ENCODE results near the gene SGK2.

The SGK2 gene

GRCh38 chr20:43536041-43536816 is 22.6 kb upstream of the SGK2 start:
- DNase-seq: no peak

DNA sequence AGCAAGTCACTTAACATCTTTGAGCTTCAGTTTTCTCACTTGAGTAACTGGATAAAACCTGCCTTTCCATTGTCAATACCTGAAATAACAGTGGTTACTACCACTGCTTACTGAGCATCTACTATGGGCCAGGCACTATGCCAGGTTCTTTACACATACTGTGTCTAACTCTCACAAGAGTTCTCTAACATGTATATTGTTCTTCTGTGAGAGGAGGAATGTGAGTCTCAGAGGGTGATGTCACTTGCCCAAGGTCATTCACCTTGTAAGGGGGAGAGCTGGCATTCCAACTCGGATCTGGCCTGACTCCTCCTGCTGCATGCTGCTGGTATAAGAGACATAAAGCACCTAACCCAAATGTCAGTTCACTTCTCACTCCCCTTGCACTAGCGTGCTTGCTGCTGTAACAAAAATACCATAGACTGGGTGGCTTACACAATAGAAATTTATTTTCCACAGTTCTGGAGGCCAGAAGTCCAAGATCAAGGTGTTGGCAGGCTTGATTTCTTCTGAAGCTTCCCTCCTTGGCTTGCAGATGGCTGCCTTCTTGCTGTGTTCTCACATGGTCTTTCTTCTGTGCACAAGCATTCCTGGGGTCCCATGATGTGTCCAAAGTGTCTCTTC is 21.9 kb upstream of the SGK2 start:
- no peak for DNase-seq

DNA sequence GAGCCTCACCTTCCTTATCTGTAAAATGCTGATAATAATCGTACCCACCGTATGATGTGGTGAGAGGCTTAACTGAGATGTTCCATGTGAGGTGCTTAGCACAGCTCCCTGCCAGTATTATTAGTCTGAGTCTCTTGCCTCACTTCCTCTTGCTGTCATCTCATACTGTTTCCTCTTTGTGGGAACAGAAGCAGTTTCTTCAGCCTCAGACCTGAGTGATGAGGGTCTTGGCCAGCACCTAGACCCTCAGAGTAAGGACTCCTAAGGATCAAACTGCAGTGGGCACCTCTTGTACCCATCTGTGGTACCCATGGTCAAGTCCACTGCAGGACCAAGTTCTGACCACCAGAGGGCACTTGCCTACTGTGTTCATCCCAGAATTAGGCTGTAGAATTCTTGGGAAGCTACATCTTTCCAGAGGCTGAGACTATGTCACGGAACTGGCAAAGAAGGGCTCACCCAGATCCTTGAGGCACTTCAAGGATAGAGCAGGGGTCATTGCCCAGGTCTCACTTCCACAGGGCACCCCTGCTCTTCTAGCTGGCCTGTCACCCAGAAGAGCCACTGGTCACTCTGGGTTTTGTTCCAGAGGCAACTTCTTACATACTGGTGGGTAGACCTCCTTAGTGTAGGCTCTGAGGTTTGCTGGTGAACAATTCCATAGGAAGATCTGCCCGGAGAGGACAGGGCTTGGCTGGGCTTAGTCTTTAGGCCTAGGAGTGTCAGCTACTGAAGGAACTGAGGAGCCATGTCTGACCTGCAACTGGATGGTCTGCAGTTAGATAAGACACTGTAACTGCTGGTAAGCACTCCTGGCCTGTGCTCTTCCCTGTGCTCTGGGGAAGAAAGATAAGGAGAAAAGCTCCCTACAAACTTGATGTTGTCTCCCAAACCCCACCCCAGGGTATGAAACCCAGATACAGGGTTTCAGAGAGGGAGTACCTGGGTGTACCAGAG is 20.6 kb upstream of the SGK2 start:
- peak in 49 of 58 donors; percentile 13 to 84 (median 38) for DNase-seq

DNA sequence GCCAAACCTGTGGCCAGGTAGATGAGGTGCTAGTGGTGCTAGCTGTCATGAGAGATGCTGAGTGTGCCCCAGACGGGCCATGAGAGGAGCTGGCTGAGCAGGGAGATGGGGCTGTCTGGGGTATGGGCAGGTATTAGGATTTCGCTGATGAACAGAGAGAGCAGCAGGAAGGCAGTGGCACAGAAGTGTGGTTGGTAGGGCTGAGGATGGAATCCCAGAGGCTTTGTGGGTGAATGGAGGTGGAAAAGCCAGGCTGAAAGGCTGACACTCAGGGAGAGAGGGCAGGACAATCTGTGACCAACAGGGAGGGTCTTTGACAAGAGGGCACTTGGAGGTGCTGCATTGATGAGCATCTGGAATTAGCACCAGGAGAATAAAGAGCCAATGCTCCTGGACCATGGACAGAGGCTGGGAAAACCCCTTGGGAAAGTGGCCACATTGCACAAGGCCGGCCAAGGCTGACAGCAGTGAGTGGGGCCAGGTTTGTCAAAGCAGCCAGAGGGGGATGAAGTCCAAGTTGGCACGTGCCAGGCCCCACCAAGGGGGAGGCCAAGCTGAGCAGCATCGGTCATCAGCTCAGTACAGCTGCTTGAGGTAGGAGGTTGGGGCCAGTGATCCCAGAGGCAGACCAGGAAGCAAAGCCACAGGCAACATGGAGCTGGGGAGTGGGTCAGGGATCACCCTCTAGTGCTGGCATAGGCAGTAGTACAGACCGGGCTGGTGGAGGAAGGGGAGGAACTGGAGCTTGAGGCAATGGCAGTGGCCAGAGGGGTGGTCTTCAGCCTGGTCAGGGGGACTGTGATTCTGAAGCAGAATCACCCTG is 19.7 kb upstream of the SGK2 start:
- peak in 3 of 58 donors; percentile 6 to 14 (median 8) for DNase-seq

- no peak for DNase-seq
These were observed 18.7 kb upstream of the SGK2 start for GRCh38 chr20:43539975-43540672.

GRCh38 chr20:43540673-43541060 is 18.2 kb upstream of the SGK2 start:
- no peak for DNase-seq

GRCh38 chr20:43541214-43541613 is 17.6 kb upstream of the SGK2 start:
- no peak for DNase-seq

- DNase-seq: no peak
These were observed 16.7 kb upstream of the SGK2 start for GRCh38 chr20:43542161-43542560.

GRCh38 chr20:43542674-43543073 is 16.2 kb upstream of the SGK2 start:
- DNase-seq: no peak

- no peak for DNase-seq
These were observed 15.7 kb upstream of the SGK2 start for GRCh38 chr20:43543138-43543537.

DNA sequence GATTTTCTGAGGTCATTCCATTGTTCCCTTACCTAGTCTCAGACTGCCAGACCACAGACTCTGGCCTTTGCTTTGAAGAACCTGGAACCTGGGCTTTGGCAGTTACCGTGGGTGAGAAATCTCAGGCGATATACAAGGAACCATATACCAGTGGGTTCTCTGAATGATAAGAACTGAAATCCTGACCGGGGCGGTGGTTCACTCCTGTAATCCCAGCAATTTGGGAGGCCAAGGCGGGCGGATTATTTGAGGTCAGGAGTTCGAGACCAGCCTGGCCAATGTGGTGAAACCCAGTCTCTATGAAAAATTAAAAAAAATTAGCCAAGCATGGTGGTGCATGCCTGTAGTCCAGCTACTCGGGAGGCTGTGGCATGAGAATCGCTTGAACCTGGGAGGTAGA is 14.3 kb upstream of the SGK2 start:
- DNase-seq: no peak

DNA sequence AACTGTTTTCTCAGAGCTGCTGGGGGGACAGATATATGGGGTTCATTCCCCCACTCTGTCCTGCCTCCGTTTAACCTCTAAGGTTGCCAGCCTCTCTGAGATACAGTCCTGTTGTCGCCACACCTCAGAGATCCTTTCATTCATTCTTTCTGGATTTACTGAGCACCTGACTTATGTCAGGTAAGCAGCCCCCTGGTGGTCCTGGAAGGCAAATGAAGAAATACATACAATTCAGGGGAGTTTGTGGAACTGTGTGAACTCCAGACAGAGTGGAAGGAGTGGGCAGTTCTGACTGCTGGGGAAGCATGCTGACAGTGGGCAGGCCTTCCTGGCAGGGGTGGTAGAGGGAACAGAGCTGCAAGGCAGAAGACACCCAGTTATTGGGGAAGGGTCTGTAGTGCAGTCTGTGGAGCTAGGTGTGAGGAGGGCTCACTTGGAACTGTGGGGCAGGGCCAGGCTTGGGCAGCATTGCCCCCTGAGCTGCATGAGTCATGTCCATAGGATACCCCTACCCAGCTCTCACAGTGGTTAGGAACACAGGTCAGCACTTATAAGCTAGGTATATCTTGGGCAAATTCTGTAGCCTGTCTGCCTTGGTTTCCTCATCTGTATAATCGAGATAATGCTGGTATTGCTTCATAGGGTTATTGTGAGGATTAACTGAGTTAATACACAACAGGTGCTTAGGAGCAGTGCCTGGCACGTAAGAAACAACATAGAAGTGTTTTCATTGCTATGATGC is 12.8 kb upstream of the SGK2 start:
- DNase-seq: no peak

GRCh38 chr20:43548273-43548880 is 10.4 kb upstream of the SGK2 start:
- no peak for DNase-seq

- DNase-seq: no peak
These were observed 9.3 kb upstream of the SGK2 start for GRCh38 chr20:43549416-43550065.

DNA sequence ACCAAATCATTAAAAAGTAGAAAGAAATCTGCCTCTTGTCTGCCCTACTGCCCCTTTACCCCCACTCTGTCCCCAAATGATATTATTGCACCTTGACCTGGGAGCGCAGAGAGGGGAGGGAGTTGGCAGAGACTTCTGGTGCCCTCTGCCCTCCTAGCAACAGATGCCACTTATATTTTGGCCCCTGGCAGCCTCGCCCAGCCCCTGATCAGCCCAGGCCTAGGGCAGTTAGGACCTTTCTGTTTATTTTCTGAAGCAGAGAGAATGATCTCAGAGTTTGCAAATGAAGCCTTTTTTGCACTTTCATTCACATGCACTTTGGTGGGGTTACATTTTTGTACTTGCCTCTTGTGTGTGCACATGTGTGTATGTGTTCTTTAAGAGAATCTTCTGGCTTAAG is 8.4 kb upstream of the SGK2 start:
- no peak for DNase-seq

DNA sequence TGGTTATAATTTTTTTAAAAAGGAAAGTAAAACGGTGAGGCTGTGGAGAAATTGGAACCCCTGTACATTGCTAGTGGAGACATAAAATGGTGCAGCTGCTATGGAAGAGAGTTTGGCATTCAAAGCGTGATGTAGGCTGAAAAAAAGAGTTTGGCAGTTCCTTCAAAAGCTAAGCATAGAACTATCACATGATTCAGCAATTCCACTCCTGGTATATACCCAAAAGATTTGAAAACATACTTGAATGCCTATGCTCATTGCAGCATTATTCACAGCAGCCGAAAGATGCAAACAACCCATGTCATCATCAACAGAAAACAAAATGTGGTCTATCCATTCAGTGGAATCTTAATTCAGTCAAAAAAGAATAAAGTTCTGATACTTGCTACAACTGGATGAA is 4.5 kb upstream of the SGK2 start:
- DNase-seq: no peak

DNA sequence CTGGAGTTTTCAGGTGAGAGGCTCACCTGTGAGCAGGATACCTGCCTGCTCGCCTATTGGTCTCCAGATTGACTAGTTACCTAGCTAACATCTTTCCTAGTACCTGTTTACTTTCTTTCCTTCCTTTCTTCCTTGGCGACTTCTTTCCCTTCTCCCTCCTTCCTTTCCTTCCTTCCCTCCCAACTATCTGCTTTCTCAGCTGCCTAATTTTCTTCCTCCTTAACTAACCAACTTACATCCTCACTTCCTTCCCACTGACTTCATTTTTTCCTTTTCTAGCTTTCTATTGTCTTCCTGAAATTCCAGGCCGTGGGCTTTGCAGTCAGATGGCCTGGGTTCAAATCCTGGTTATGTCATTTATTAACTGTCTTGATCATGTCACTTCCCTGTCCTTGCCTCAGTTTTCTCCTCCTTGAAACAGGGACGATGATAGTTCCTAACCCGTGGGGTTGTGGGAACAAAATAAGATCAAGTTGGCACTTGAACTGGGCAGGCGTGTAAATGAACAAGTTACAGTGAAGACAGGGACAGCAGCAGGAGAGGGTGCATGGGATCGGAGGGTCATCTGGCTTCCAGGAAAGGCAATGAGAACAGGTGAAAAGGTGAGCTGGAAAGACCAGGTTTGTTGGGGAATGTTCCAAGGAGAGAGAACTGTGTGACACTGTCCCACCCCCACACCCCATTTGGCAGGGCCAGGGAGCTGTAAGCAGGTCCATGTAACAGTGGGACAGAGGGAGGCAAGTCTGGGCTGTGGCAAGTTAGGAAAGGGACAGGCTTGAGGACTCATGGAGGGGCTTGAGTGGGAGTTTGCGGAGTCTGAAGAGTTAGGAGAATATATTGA is 540 bp downstream of the SGK2 start:
- DNase-seq: no peak

DNA sequence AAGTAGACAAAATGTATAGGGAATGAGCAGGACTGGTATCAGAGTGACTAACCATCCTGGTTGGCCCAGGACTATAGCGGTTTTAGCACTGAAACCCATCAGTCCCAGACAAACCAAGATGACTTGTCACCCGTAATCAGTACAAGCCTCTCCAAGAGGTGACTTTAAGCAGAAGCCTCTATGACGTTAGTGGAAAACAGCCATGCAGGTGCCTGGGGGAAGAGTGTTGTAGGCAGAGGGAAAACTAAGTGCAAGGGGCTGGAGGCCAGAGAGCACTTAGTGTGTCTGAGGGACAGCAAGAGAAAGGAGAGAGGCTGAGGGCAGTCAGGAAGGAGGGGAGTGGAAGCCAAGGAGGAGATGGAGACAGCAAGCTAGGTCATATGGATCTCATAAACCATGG is 2.1 kb downstream of the SGK2 start:
- no peak for DNase-seq

All from anterior cingulate cortex (tissue), 58 donors.